GM18519 (cell line): Measurements from ENCODE around the gene HDAC4.
"Not testable (repeated sequence)": the region's sequence is repeated elsewhere in the genome, so short reads cannot be mapped to it uniquely, and the experiment has no call there.

Experiments
- ATAC-seq: cut with Tn5 transposase; IDR thresholded peaks from one replicate; pipeline ENCODE4 v1.9.1; 2021; ENCODE audit warnings: mild to moderate bottlenecking, moderate library complexity; ENCODE audit not compliant: unreplicated experiment, low FRiP score

HDAC4 gene

GRCh38 chr2:239285932-239286230 lies 114.9 kb downstream of the HDAC4 start:
- ATAC-seq: no peak

DNA sequence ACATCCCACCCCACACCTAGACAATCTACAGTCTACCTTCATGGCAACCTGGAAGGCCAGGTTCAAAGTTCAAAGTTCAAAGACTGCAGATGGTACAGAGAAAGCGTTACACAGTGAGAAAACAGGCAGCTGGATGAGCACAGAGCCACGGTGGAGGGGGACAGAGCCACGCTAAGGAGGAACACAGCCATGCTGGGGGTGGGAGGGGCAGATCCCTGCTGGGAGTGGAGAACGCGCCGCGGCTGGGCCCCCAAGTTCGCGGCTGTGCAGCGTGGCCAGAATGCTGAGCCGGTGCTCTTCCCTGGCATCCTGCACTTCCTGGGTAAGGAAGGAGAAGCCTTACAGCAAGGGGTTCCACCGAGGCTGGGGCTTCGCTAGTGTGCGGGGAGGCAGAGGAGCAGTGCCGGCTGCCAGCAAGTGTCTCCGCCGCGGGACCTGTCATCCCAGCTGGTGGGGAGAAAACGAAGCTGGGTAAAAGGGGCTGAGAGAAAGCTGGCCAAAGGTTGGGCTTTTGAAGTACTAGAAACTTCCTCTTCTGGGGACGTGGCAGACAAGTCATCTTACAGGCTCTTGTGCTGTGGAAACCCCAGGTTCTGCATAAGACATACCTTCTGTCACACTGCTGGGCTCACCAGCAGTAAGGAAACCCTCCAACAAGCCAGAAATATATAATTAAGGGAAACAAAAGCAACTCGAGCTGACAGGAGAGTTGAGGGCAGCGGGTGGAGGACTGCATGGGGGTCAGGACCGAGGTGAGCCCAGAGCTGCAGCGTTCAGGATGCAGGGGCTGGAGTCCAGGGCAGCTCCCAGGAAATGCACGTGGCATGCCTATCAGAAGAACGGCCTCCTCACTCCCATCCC lies 115.5 kb downstream of the HDAC4 start:
- ATAC-seq: no peak

DNA sequence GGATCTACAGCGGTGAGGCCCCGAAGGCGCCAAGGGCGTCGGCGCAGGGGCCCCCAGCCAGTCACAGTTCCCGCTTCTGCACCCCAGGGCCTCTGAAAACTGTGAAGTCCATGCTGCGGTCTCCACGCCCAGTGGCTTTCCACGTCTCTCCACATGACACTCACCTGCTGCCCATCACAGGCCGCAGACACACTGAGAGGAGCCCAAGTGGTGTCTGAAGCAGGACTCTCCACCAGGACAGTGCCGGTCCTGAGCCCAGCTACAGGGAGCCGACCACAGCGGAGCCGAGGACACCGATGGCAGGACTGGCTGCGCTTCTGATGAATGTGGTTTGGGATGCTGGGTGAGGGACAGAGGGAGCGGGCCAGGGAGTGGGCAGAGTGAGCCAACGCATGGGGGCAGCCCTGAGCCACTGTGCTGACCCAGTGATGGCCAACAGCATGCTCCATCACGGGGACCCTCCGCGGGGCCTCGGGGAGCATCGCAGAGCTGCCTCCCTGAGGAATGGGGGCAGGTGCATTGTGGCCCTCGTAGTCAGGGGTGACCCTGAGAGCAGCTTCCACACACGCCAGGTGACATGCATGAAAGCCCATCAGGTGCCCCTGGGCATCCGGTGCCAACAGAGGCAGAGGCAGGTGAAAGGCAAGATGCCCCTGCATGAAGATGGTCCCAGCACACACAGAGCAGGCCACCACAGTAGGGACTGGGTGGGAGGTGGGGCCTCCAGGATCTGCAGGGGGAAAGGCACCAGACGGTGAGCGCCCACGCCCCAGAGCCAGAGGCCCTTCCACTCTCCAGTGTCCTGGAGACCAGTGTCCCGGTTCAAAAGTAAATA lies 116.6 kb downstream of the HDAC4 start:
- ATAC-seq: no peak

DNA sequence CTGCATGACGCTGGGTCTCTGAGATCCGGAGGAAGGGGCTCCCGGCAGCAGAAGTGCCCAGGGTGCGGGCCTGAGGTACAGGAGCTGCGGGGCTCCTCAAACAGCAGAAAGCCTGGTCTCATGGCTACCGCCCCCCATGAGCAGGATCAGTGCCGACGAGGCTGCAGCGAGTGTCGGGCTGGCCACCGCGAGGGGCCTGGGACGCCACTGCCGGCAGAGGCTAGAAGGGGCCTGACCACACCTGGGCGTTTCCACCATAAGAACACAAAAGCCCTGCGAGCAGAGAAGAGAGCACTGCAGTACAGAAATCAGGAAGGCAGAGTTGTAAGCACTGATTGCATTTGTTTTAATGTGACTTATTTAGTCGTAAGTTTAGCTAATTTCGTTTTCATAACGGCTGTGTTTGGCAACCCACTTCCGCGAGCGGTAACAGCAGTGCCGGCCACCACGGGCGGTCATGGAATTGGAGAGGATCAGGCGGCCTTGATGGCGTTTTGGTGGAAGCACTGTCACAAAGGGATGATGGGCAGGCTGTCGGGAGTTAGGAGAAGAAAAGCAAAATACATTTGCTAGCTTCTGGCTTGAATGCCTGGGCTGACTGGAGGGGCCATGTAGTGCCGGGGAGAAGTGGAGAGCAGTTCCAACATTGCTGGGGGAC lies 117.4 kb downstream of the HDAC4 start:
- no peak for ATAC-seq

DNA sequence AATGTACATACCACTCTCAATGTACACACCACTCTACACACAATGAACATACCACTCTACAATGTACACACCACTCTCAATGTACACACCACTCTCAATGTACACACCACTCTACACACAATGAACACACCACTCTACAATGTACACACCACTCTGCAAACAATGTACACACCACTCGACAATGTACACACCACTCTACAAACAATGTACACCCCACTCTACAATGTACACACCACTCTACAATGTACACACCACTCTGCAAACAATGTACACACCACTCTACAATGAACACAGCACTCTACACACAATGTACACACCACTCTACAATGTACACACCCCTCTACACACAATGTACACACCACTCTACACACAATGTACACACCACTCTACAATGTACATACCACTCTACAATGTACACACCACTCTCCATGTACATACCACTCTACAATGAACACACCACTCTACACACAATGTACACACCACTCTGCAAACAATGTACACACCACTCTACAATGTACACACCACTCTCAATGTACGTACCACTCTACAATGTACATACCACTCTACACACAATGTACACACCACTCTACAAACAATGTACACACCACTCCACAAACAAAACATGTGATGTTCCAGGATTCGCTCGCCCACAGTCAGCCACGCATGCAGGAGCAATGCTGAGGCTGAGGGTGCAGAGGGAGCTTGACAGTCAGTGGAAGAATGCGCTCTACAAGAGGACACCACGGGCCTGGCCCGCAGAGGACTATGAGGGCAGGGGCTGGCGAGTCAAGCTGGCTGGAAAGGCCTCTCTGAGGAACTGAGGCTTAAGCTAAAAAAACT lies 118.2 kb downstream of the HDAC4 start:
- no peak for ATAC-seq

GRCh38 chr2:239280296-239281017 lies 120.4 kb downstream of the HDAC4 start:
- ATAC-seq: not testable (repeated sequence)

DNA sequence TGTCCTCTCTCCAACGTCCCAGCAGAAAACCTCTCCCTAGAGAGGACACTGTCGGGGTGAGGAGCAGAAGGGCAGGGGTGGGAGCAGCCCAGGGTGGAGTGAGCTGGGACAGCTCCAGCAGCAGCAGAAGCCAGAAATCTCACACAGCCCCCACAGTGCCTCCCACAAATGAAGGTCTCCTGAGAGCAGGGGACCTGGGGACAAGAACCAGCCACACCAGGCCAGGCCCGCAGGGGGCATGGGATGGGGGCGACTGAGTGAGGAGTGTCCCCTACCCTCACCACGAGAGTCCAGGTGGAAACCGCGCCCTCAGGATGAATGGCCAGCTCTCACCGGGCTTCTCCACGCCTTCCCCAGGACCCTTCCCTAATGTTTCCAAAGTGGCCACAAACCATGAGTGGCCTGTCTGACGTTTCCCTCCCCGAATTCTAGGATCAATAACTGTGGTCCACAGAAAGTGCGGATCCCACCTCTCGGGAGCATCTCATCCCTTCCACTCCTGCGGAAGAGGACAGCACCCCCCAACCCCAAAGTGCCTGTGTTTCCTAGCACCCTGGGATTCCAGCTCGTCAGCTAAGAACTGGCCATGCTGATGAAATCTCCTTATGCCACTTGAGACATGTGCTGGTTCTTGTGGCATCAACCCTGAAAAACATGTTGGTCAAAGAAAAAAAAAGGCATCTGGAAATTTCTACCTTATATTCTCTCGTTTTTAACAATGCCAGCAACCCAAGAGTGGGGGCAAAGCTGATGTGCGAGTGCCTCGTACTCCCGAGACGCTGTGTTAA lies 121.1 kb downstream of the HDAC4 start:
- no peak for ATAC-seq

DNA sequence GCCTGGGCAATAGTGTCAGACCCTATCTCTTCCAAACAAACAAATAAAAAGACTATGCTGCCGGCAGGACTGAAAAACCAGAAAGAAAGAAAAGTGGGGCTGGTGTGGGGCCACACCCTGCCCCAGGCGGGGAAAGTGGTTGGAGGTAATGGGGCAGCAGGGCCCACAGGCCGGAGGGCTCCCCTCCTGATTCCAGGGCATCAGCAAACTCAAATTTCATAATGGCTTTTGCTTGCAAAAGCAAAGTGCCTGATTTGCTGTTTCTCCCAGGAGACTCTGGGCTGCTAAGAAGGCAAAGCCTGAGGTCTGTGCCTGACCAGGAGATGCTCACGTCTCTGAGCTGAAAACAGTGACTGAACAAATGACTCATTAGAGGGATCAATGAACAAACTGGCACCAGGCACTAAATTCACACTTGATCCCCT lies 121.9 kb downstream of the HDAC4 start:
- ATAC-seq: no peak

GRCh38 chr2:239278361-239278760 lies 122.5 kb downstream of the HDAC4 start:
- ATAC-seq: no peak

DNA sequence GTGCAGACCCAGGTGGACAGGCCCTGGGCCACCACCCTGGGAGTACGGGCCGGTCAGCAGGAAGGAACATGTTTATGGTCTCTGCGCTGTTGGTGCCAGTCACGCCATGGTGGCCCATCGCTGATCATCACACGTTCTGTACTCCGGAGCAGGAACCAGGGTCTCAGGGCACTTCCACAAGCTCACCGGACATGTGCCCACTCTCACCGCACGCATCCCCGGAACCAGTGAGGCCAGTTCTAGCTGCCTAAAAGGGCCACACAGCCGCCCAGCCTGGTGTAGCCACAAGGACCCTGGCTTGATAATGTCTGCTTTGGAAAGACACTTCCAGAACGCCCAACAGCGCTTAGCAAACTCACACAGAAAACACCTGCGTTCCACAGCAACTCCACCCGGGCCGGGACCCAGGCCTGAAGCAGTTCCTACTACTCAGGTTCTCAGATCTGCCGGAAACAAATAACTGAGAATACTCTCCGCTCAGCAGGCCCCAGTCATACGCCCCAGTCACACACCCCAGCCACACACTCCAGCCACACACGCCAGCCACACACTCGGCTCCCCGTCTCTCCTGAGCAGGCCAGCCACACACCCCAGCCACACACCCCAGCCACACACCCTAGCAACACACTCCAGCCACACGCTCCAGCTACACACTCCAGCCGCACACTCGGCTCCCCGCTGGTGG lies 123.3 kb downstream of the HDAC4 start:
- no peak for ATAC-seq

- no peak for ATAC-seq
Observed at GRCh38 chr2:239276851-239277250, 124.0 kb downstream of the HDAC4 start.

- no peak for ATAC-seq
Observed at GRCh38 chr2:239275847-239276831, 124.7 kb downstream of the HDAC4 start.

DNA sequence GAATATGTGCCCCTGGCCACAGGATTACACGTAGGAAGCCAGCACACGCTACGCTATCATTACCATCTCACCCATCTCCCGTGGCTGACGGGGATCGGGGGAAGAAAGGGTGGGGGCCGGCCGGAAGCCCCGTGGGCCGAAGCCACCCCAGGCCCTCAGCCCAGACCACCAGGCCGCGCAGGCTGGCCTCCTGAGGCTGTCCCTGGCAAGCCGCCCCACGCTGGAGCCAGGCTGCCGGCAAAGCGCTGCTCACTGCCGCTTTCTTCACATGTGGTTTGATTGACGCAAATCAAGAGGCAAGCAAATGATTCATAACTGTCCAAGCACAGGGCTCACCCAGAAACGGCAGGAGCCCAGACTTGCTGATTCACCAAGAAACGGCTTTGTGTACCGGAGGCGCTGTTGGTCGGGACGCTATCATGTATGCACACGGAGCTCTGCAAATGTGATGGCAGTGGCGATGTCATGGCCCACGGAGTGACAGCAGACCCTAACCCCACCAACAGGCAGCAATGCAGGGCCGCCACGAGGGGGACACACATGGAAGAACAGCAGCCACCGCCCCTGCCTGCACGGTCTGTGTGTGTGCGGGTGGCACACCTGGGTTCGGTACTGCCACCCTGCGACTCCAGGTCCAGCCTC lies 125.7 kb downstream of the HDAC4 start:
- no peak for ATAC-seq

GRCh38 chr2:239274391-239275043 lies 126.3 kb downstream of the HDAC4 start:
- ATAC-seq: no peak

- no peak for ATAC-seq
Observed at GRCh38 chr2:239273280-239274234, 127.3 kb downstream of the HDAC4 start.
